D721Med (cell line): ENCODE measurements around the gene EPB41L3.
A peak's percentile ranks its signal among the peaks of the same experiment; 100 is the strongest.

Source experiments
- DNase-seq: peaks from one replicate; pipeline ENCODE4 v3.0.0; 2011; ENCODE audit warnings: low spot score; ENCODE audit not compliant: insufficient read length
- FAIRE-seq: peaks from 2 replicates; lab custom pipeline; 2011; peaks lifted over from hg19 to GRCh38; lab: Jason Lieb, UNC
- CTCF ChIP-seq: IDR thresholded peaks from 2 replicates; pipeline ENCODE4 v1.5.1; 2012; ENCODE audit warnings: mild to moderate bottlenecking, control low read depth; ENCODE audit not compliant: insufficient read depth; ENCODE audit errors: missing control alignments

EPB41L3 gene

DNA sequence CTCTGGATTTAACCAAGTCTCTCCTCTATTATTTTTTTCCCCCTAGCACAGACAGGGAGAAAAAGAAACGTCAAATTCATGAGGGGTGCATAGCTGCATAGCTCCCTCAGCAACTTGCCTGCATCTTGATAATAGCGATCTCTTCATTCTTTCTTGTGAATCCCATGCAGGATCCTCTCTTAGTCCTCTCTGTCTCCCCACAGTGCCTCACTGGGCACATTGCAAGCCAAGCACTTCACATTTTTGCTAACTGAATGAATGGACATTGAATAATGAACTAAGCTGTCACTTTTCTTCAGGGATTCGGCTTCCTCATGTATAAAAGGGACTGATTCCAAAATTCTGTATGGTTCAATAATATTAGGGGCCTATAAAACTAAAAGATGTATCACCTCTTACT is 2.9 kb upstream of the EPB41L3 start:
- DNase-seq (no peak), FAIRE-seq (peak; percentile 71)
- peak; percentile 55 for TF ChIP-seq CTCF

- no peak for TF ChIP-seq CTCF
- FAIRE-seq (no peak), DNase-seq (peak; percentile 44)
These were observed 639 bp downstream of the EPB41L3 start for GRCh38 chr18:5543036-5543680.

DNA sequence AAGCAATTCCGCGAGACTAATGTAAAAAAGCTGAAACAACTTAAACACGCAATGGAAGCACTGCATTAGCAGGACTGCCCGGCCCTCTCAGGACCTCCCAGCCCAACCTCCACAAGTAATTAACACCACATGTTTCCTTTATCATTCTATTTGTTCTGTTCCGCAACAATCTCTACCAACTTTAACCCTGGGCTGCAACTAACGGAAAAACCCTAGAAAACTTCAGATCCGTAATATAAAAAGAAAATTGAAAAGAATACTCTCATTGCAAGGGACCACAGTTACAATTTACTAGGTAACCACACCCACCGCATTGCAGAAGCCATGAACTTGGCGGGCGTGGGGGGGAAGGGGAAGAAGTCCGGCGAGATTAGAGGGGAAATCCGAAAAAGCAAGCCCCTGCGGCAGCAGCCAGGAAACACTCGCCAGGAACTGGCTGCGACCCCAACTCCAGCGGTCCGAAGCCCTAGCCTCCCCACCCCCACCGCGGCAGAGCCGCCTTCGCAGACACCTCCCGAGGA is 1.2 kb downstream of the EPB41L3 start:
- DNase-seq (no peak), FAIRE-seq (no peak)
- TF ChIP-seq CTCF = no peak

DNA sequence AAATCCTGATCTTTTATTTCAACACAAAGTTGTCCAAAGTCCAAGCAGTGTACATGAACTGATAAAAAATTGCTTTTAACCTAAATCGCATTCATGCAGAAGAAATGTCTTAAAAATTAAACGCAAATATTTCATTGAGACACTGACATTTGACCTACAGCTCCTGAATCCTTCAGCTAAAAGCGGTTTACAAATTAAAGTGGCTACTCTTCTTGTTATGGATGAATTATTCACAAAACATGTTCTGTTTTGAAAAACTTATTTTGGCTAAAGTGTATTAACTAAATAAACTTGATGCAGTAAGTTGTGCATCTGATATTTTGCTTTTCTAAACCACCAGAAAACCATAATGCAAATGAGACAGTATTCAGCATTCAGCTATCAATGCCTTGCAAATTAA is 2.2 kb downstream of the EPB41L3 start:
- no peak for TF ChIP-seq CTCF
- DNase-seq (no peak), FAIRE-seq (peak; percentile 85)

GRCh38 chr18:5539391-5539790 is 4.4 kb downstream of the EPB41L3 start:
- FAIRE-seq (peak; percentile 79), DNase-seq (no peak)
- TF ChIP-seq CTCF = no peak

DNA sequence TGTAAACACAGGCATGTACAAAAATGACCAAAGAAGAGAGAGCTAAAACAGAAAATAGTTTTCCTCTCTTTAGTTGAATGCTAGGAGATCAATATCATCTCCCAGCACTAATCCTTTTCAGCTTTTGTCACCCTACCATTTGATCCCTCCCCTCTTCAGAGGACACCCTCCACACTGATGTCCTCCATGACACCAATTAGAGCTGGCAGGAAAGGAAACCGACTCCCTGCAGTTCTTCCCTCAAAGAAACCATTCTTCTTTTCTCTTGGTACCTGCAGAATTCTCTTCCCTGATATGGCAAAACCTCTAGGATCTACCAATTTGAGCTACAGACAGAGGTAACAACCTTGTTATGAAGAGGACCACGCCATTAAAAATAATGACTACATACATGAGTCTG is 5.3 kb downstream of the EPB41L3 start:
- TF ChIP-seq CTCF = no peak
- peak; percentile 58 for FAIRE-seq
- no peak for DNase-seq

DNA sequence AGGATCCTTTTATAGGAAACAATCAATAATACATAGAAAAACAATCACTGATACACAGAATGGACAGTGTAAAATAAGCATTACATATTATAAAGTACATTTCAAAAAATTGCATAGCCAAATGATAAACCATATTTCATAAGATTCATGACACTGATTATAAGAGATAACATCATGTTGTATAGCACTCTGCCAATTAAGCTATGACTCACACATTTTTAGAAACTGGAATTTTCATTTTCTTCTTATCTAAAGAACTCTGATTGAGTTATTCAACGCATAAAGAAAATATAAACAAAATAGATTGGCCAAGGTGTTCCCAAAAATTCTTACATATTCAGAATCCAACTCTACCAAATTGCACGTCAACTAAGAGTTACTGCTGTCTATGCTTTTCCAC is 5.9 kb downstream of the EPB41L3 start:
- peak; percentile 94 for FAIRE-seq
- no peak for TF ChIP-seq CTCF
- no peak for DNase-seq
